Measurements from ENCODE around the gene SPTLC2.
"Not testable (repeated sequence)": the region's sequence is repeated elsewhere in the genome, so short reads cannot be mapped to it uniquely, and the experiment has no call there.

SPTLC2 gene

DNA sequence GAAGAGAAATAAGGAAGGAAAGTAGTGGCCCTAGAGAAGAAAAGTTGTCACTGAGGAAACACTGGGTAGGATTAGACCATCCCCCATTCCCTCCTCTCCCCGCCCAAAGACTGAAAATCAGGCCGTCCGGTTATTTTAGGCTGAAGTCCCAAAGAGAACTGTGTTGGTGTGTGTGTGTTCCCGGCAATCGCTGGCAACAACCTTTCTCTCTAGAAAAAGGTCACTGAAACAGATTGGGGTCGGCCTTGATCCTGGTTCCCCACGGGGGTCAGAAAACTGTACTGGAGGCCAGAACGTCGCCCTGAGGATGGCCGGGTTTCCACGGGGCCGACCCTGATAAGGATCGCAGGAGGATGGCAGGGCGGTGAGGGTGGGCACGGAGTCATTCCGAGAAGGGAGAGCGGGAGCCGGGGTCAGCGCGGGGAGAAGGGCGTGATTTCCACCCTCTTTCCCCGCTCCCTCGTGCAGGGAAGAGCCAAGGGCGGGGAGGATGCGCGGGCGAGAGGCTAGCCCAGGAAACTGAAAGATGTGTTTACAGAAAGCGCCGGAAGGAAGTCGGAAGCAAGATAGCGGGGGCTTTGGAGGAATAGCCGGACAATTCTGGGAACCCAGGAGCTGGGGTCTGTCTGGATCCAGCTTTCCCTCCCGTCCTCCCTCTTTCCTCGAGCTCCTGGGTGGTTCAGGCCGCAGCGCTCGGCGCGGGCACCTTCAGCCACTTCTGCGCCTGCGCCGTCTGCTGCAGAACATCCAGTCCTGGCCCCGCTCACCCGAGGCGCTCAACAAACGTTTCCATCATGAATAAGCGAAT is 25.3 kb upstream of the SPTLC2 start:
- H3K36me3 ChIP-seq (replicated peaks; ENCODE audit: insufficient read depth, low read length) = no peaks in the 10 kb centered on the region
- H3K9ac ChIP-seq (ENCODE audit: low read length) = peak overlapping the region; percentile 31; the same call in 1 of the 2 replicates
- H2AFZ ChIP-seq (ENCODE audit: low read length) = peak overlapping the region; percentile 95
- TF ChIP-seq CTCF (IDR thresholded peaks at IDR 0.05; ENCODE audit: low read length) (no peak), EZH2 (optimal IDR thresholded peaks at IDR 0.05; ENCODE audit: low read depth, low read length) (no peak), EZH2phosphoT487 (IDR thresholded peaks at IDR 0.05; ENCODE audit: low read length) (no peak)
- H4K20me1 ChIP-seq (ENCODE audit: insufficient read depth, low read length) = no peaks in the 10 kb centered on the region
- H3K4me3 ChIP-seq (ENCODE audit: low read length) = peak overlapping the region; percentile 55
- no peaks in the 10 kb centered on the region for H3K9me3 ChIP-seq (replicated peaks; ENCODE audit: insufficient read depth, low read length)
- no peaks in the 10 kb centered on the region for H3K9me2 ChIP-seq (replicated peaks; ENCODE audit: insufficient read depth, low read length)
- peak overlapping the region; percentile 62; the same call in 1 of the 2 replicates for H3K4me2 ChIP-seq (ENCODE audit: low read depth, low read length)
- no peaks in the 10 kb centered on the region for H3F3A ChIP-seq (ENCODE audit: insufficient read depth, low read length)
- H3K4me1 ChIP-seq (ENCODE audit: low read length) = 0 out of 2 replicates have a peak, but pooled peaks cover 4% of the 10 kb centered on the region
- no peaks in the 10 kb centered on the region for H3K79me2 ChIP-seq (ENCODE audit: low read length)
- DNase-seq = peak; percentile 48
- no peaks in the 10 kb centered on the region for H3K27me3 ChIP-seq (replicated peaks; ENCODE audit: insufficient read depth, low read length)
- no peak overlapping the region for H3K27ac ChIP-seq (ENCODE audit: low read length)

GRCh38 chr14:77640756-77641533 is 24.5 kb upstream of the SPTLC2 start:
- H3K79me2 ChIP-seq (ENCODE audit: low read length) = no peaks in the 10 kb centered on the region
- H3F3A ChIP-seq (ENCODE audit: insufficient read depth, low read length) = no peaks in the 10 kb centered on the region
- 0 out of 2 replicates have a peak, but pooled peaks cover 4% of the 10 kb centered on the region for H3K4me1 ChIP-seq (ENCODE audit: low read length)
- H3K36me3 ChIP-seq (replicated peaks; ENCODE audit: insufficient read depth, low read length) = no peaks in the 10 kb centered on the region
- no peaks in the 10 kb centered on the region for H3K27me3 ChIP-seq (replicated peaks; ENCODE audit: insufficient read depth, low read length)
- DNase-seq = no peak
- TF ChIP-seq CTCF (IDR thresholded peaks at IDR 0.05; ENCODE audit: low read length) = no peak
- TF ChIP-seq EZH2 (optimal IDR thresholded peaks at IDR 0.05; ENCODE audit: low read depth, low read length) = no peak
- TF ChIP-seq EZH2phosphoT487 (IDR thresholded peaks at IDR 0.05; ENCODE audit: low read length) = no peak
- H3K4me2 ChIP-seq (ENCODE audit: low read depth, low read length) = peak overlapping the region; percentile 62; the same call in 1 of the 2 replicates
- no peak overlapping the region for H3K9ac ChIP-seq (ENCODE audit: low read length)
- no peaks in the 10 kb centered on the region for H3K9me3 ChIP-seq (replicated peaks; ENCODE audit: insufficient read depth, low read length)
- H3K4me3 ChIP-seq (ENCODE audit: low read length) = no peak overlapping the region
- no peaks in the 10 kb centered on the region for H3K9me2 ChIP-seq (replicated peaks; ENCODE audit: insufficient read depth, low read length)
- no peak overlapping the region for H3K27ac ChIP-seq (ENCODE audit: low read length)
- no peaks in the 10 kb centered on the region for H4K20me1 ChIP-seq (ENCODE audit: insufficient read depth, low read length)
- H2AFZ ChIP-seq (ENCODE audit: low read length) = peak overlapping the region; percentile 95; the same call in 1 of the 2 replicates

- no peak overlapping the region for H2AFZ ChIP-seq (ENCODE audit: low read length)
- H3K4me2 ChIP-seq (ENCODE audit: low read depth, low read length) = no peak overlapping the region
- 0 out of 2 replicates have a peak, but pooled peaks cover 4% of the 10 kb centered on the region for H3K4me1 ChIP-seq (ENCODE audit: low read length)
- H3K36me3 ChIP-seq (replicated peaks; ENCODE audit: insufficient read depth, low read length) = no peaks in the 10 kb centered on the region
- H3K79me2 ChIP-seq (ENCODE audit: low read length) = no peaks in the 10 kb centered on the region
- no peak overlapping the region for H3K4me3 ChIP-seq (ENCODE audit: low read length)
- no peaks in the 10 kb centered on the region for H4K20me1 ChIP-seq (ENCODE audit: insufficient read depth, low read length)
- H3F3A ChIP-seq (ENCODE audit: insufficient read depth, low read length) = no peaks in the 10 kb centered on the region
- no peaks in the 10 kb centered on the region for H3K27me3 ChIP-seq (replicated peaks; ENCODE audit: insufficient read depth, low read length)
- H3K9ac ChIP-seq (ENCODE audit: low read length) = no peak overlapping the region
- no peak overlapping the region for H3K27ac ChIP-seq (ENCODE audit: low read length)
- no peak for DNase-seq
- no peak for TF ChIP-seq CTCF (IDR thresholded peaks at IDR 0.05; ENCODE audit: low read length)
- no peaks in the 10 kb centered on the region for H3K9me3 ChIP-seq (replicated peaks; ENCODE audit: insufficient read depth, low read length)
- H3K9me2 ChIP-seq (replicated peaks; ENCODE audit: insufficient read depth, low read length) = no peaks in the 10 kb centered on the region
Measured at GRCh38 chr14:77638771-77639171, 22.3 kb upstream of the SPTLC2 start.

DNA sequence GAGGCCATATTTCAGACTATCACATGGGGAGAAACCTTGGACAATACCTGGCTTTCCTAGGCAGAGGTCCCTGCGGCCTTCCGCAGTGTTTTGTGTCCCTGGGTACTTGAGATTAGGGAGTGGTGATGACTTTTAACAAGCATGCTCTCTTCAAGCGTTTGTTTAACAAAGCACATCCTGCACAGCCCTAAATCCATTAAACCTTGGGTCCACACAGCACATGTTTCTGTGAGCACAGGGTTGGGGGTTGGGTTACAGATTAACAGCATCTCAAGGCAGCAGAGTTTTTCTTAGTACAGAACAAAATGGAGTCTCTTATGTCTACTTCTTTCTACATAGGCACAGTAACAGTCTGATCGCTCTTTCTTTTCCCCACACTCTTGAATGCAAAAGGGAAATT is 19.4 kb upstream of the SPTLC2 start:
- not testable (repeated sequence) for H3K4me2 ChIP-seq (ENCODE audit: low read depth, low read length); H3F3A ChIP-seq (ENCODE audit: insufficient read depth, low read length); H3K4me1 ChIP-seq (ENCODE audit: low read length); H3K27ac ChIP-seq (ENCODE audit: low read length); H3K27me3 ChIP-seq (replicated peaks; ENCODE audit: insufficient read depth, low read length); H3K9ac ChIP-seq (ENCODE audit: low read length); H2AFZ ChIP-seq (ENCODE audit: low read length); H4K20me1 ChIP-seq (ENCODE audit: insufficient read depth, low read length); H3K79me2 ChIP-seq (ENCODE audit: low read length); H3K4me3 ChIP-seq (ENCODE audit: low read length); H3K9me3 ChIP-seq (replicated peaks; ENCODE audit: insufficient read depth, low read length); DNase-seq; H3K36me3 ChIP-seq (replicated peaks; ENCODE audit: insufficient read depth, low read length); H3K9me2 ChIP-seq (replicated peaks; ENCODE audit: insufficient read depth, low read length)

- H3K4me2 ChIP-seq (ENCODE audit: low read depth, low read length); DNase-seq: not testable (repeated sequence)
Measured at GRCh38 chr14:77635466-77635865, 19.0 kb upstream of the SPTLC2 start.

More at GRCh38 chr14:77635466-77635865, 19.0 kb upstream of the SPTLC2 start:
- H3K27ac ChIP-seq (ENCODE audit: low read length); H3K4me3 ChIP-seq (ENCODE audit: low read length); H3K4me1 ChIP-seq (ENCODE audit: low read length); H3F3A ChIP-seq (ENCODE audit: insufficient read depth, low read length); H3K9me3 ChIP-seq (replicated peaks; ENCODE audit: insufficient read depth, low read length); H3K79me2 ChIP-seq (ENCODE audit: low read length); H4K20me1 ChIP-seq (ENCODE audit: insufficient read depth, low read length); H3K9ac ChIP-seq (ENCODE audit: low read length); H3K27me3 ChIP-seq (replicated peaks; ENCODE audit: insufficient read depth, low read length); H2AFZ ChIP-seq (ENCODE audit: low read length); H3K9me2 ChIP-seq (replicated peaks; ENCODE audit: insufficient read depth, low read length); H3K36me3 ChIP-seq (replicated peaks; ENCODE audit: insufficient read depth, low read length): not testable (repeated sequence)
